HG03457 (cell line): ENCODE results near the gene GGA2.
"Not testable (repeated sequence)": the region's sequence is repeated elsewhere in the genome, so short reads cannot be mapped to it uniquely, and the experiment has no call there.

Experiments
- ATAC-seq: cut with Tn5 transposase; IDR thresholded peaks from one replicate; pipeline ENCODE4 v1.9.1; 2021; ENCODE audit warnings: moderate number of reproducible peaks; ENCODE audit not compliant: unreplicated experiment

GGA2 gene

GRCh38 chr16:23504453-23505179, 5.7 kb downstream of the GGA2 start:
- ATAC-seq: peak; percentile 53

- no peak for ATAC-seq
Measured at GRCh38 chr16:23504076-23504452, 6.2 kb downstream of the GGA2 start.

GRCh38 chr16:23502466-23502865, 7.8 kb downstream of the GGA2 start:
- no peak for ATAC-seq

GRCh38 chr16:23501291-23501690, 9.0 kb downstream of the GGA2 start:
- ATAC-seq: no peak

GRCh38 chr16:23500862-23501225, 9.4 kb downstream of the GGA2 start:
- no peak for ATAC-seq

GRCh38 chr16:23500212-23500861, 10.0 kb downstream of the GGA2 start:
- ATAC-seq: no peak

- no peak for ATAC-seq
Measured at GRCh38 chr16:23499801-23500200, 10.5 kb downstream of the GGA2 start.

GRCh38 chr16:23498863-23499262, 11.4 kb downstream of the GGA2 start:
- ATAC-seq: no peak

GRCh38 chr16:23497543-23497868, 12.8 kb downstream of the GGA2 start:
- ATAC-seq: no peak

- ATAC-seq: no peak
Measured at GRCh38 chr16:23496821-23497542, 13.3 kb downstream of the GGA2 start.

GRCh38 chr16:23495671-23496070, 14.6 kb downstream of the GGA2 start:
- no peak for ATAC-seq

GRCh38 chr16:23494188-23494587, 16.1 kb downstream of the GGA2 start:
- no peak for ATAC-seq

GRCh38 chr16:23491490-23492391, 18.6 kb downstream of the GGA2 start:
- ATAC-seq: no peak

GRCh38 chr16:23486480-23486879, 23.8 kb downstream of the GGA2 start:
- ATAC-seq: no peak

- ATAC-seq: no peak
Measured at GRCh38 chr16:23485841-23486240, 24.5 kb downstream of the GGA2 start.

- no peak for ATAC-seq
Measured at GRCh38 chr16:23485257-23485614, 25.1 kb downstream of the GGA2 start.

- no peak for ATAC-seq
Measured at GRCh38 chr16:23484510-23485256, 25.6 kb downstream of the GGA2 start.

- ATAC-seq: not testable (repeated sequence)
Measured at GRCh38 chr16:23483492-23483891, 26.8 kb downstream of the GGA2 start.

GRCh38 chr16:23482778-23483177, 27.5 kb downstream of the GGA2 start:
- no peak for ATAC-seq

GRCh38 chr16:23480257-23480656, 30.0 kb downstream of the GGA2 start:
- no peak for ATAC-seq

GRCh38 chr16:23479138-23479537, 31.2 kb downstream of the GGA2 start:
- ATAC-seq: no peak
